SU-DHL-6 (cell line): ENCODE results near the gene NFIB.

Source experiments
- H2AFZ ChIP-seq: fragments of 200-600 bp; sonication (generic); 2 replicates; pipeline ENCODE4 v1.6.1; 2014; ENCODE audit warnings: low read depth, mild to moderate bottlenecking, moderate library complexity, mixed read lengths, antibody characterized with exemption, low read length; ENCODE audit not compliant: severe bottlenecking
- H3F3A ChIP-seq: fragments of 200-600 bp; shearing (Covaris generic); 2 replicates; pipeline ENCODE4 v1.6.0; 2016; ENCODE audit warnings: antibody characterized with exemption, mild to moderate bottlenecking; ENCODE audit not compliant: insufficient read depth
- H3K27ac ChIP-seq: fragments of 200-600 bp; sonication (generic); 2 replicates; pipeline ENCODE4 v1.5.1; 2016; ENCODE audit warnings: low read depth, mild to moderate bottlenecking, low read length, moderate library complexity, mixed read lengths
- H3K27me3 ChIP-seq: fragments of 200-600 bp; sonication (generic), shearing (Covaris generic); 2 replicates; pipeline ENCODE4 v1.6.0; 2014; ENCODE audit warnings: mild to moderate bottlenecking, low read length
- H3K36me3 ChIP-seq: fragments of 200-600 bp; sonication (generic); 2 replicates; pipeline ENCODE4 v1.6.1; 2014; ENCODE audit warnings: mild to moderate bottlenecking, low read length, mixed read lengths
- H3K4me2 ChIP-seq: fragments of 300-600, 200-600 bp; shearing (Covaris generic), sonication (generic); 2 replicates; pipeline ENCODE4 v1.6.0; 2014; ENCODE audit warnings: low read length, low read depth, mild to moderate bottlenecking; ENCODE audit not compliant: poor library complexity, severe bottlenecking
- H3K4me3 ChIP-seq: fragments of 200-600 bp; sonication (generic); 2 replicates; pipeline ENCODE4 v1.5.1; 2014; ENCODE audit warnings: antibody characterized with exemption, low read length, mild to moderate bottlenecking, mixed read lengths; ENCODE audit not compliant: insufficient read depth, poor library complexity, severe bottlenecking
- H3K79me2 ChIP-seq: fragments of 200-600 bp; sonication (generic); 2 replicates; pipeline ENCODE4 v1.6.1; 2014; ENCODE audit warnings: mild to moderate bottlenecking, low read length, moderate library complexity; ENCODE audit not compliant: insufficient read depth
- H3K9ac ChIP-seq: fragments of 200-600 bp; sonication (generic); 2 replicates; pipeline ENCODE4 v1.7.0; 2014; ENCODE audit warnings: mild to moderate bottlenecking, low read length
- H3K9me2 ChIP-seq: fragments of 200-600 bp; sonication (generic); replicated peaks from 2 replicates; pipeline ENCODE4 v1.6.1; 2014; ENCODE audit warnings: low read length; ENCODE audit not compliant: insufficient read depth
- H3K9me3 ChIP-seq: fragments of 200-600 bp; sonication (generic); 2 replicates; pipeline ENCODE4 v1.6.1; 2014; ENCODE audit warnings: low read length, mixed read lengths; ENCODE audit not compliant: insufficient read depth
- H4K20me1 ChIP-seq: fragments of 200-600 bp; sonication (generic); 2 replicates; pipeline ENCODE4 v1.6.1; 2014; ENCODE audit warnings: low read depth, mild to moderate bottlenecking, antibody characterized with exemption, low read length, moderate library complexity, mixed read lengths
- EZH2phosphoT487 ChIP-seq: fragments of 200-600 bp; sonication (generic), shearing (Covaris generic); conservative IDR thresholded peaks from 2 replicates; pipeline ENCODE4 v1.6.1; 2018; ENCODE audit warnings: mild to moderate bottlenecking, antibody characterized with exemption, low read length, moderate library complexity, mixed read lengths
- TF ChIP-seq, protein P1 (sequence below): fragments of 200-600 bp; sonication (generic); IDR thresholded peaks from one replicate; pipeline ENCODE4 v1.5.1; 2017; ENCODE audit warnings: antibody characterized with exemption, mild to moderate bottlenecking, low read length, moderate library complexity; ENCODE audit not compliant: insufficient read depth, poor library complexity, severe bottlenecking

NFIB gene

DNA sequence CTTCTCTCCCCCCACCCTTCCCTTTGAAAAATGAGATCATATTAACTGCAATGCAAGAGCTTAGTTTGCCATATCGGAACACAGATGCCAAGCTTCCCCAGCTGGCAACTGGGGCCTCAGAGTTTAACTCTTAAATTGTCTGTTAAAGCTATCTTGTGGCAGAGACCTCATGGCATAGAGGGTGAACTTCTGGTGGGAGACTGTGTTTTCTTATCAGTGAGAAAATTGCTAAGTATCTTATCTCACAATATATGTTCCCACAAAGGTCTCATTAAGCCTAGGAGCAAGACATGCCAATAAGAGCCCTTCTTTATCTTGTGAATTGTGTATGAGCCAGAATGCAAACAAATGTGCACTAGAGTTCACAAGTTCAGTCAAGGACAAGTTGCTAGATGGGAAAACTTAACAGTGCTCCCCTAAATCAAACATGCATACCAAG lies 12.3 kb downstream of the NFIB start:
- Histone ChIP-seq H3K9ac (no peak overlapping the region), H2AFZ (no peak overlapping the region), H3K4me2 (no peak overlapping the region), H4K20me1 (no peaks in the 10 kb centered on the region), H3K27ac (no peak overlapping the region), H3K9me2 (no peaks in the 10 kb centered on the region), H3K9me3 (no peaks in the 10 kb centered on the region), H3K79me2 (no peaks in the 10 kb centered on the region), H3K4me3 (no peak overlapping the region), H3F3A (no peaks in the 10 kb centered on the region), H3K36me3 (no peaks in the 10 kb centered on the region), H3K27me3 (no peaks in the 10 kb centered on the region)
- TF ChIP-seq, protein P1, sequence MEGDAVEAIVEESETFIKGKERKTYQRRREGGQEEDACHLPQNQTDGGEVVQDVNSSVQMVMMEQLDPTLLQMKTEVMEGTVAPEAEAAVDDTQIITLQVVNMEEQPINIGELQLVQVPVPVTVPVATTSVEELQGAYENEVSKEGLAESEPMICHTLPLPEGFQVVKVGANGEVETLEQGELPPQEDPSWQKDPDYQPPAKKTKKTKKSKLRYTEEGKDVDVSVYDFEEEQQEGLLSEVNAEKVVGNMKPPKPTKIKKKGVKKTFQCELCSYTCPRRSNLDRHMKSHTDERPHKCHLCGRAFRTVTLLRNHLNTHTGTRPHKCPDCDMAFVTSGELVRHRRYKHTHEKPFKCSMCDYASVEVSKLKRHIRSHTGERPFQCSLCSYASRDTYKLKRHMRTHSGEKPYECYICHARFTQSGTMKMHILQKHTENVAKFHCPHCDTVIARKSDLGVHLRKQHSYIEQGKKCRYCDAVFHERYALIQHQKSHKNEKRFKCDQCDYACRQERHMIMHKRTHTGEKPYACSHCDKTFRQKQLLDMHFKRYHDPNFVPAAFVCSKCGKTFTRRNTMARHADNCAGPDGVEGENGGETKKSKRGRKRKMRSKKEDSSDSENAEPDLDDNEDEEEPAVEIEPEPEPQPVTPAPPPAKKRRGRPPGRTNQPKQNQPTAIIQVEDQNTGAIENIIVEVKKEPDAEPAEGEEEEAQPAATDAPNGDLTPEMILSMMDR, result no peak
- no peak for TF ChIP-seq EZH2phosphoT487

DNA sequence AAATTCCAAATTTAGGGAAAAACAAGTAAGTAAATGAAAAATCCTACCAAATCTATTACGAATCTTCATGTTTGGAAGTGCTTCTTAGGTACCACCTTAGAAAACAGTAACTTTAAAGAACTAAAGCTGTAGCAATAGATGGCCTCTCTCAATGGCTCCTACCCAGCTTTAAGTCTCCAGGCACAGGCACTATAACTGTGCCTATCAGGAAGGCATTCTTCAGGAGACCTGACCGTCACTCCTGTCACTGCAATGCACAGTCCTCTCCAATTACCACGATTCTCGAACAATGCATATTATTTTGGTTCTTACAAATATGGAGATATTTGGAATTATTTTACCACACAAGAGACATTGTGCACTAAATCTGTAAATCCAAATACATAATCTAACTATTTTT lies 12.9 kb downstream of the NFIB start:
- Histone ChIP-seq H3K4me2 (no peak overlapping the region), H3K36me3 (no peaks in the 10 kb centered on the region), H2AFZ (no peak overlapping the region), H3K9ac (no peak overlapping the region), H3K27ac (no peak overlapping the region), H3K79me2 (no peaks in the 10 kb centered on the region), H3K27me3 (no peaks in the 10 kb centered on the region), H3K4me3 (no peak overlapping the region), H4K20me1 (no peaks in the 10 kb centered on the region), H3F3A (no peaks in the 10 kb centered on the region), H3K9me2 (no peaks in the 10 kb centered on the region), H3K9me3 (no peaks in the 10 kb centered on the region)
- no peak for TF ChIP-seq EZH2phosphoT487
- TF ChIP-seq, protein P1, result no peak

DNA sequence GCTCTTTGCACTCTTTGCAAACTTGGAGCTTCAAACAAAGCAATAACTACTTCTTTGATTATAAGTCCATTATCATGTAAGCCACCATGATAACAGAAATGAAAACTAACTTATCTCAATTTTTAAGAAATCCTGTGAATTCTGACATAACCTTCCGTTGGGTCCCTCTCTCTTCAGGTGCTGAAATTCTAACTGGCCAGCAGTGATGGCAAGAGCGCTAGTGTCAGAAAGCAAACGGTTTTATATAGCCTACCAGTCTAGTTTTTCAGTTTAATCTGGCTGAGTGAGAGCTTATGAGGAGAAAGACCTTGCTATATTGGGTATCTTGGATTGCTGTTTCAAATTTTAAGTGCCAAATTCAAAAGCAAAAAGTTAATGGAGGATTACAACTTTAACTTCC lies 13.4 kb downstream of the NFIB start:
- Histone ChIP-seq H2AFZ (no peak overlapping the region), H3F3A (no peaks in the 10 kb centered on the region), H3K36me3 (no peaks in the 10 kb centered on the region), H3K4me2 (no peak overlapping the region), H3K27me3 (no peaks in the 10 kb centered on the region), H3K9me3 (no peaks in the 10 kb centered on the region), H4K20me1 (no peaks in the 10 kb centered on the region), H3K27ac (no peak overlapping the region), H3K9ac (no peak overlapping the region), H3K4me3 (no peak overlapping the region), H3K79me2 (no peaks in the 10 kb centered on the region), H3K9me2 (no peaks in the 10 kb centered on the region)
- TF ChIP-seq EZH2phosphoT487, result no peak
- TF ChIP-seq, protein P1, result no peak

DNA sequence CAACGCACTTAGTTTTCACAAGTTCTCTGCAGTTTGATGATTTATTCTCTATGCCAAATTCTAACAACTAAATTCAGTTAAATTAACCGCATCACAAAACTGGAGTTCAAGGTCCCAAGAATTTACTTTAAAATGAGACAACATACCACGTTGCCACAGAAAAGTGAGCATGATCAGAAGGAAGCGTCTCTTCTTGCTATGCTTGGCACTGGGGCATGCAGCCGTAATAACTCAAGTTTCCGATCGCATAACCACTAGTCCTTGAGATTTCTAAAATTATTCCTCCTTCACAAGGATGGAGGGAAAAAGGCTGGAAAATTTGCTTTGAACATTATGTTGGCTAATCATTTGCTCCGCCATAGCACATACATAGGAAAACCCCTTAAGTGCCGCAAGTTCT lies 13.9 kb downstream of the NFIB start:
- no peak overlapping the region for H3K9ac ChIP-seq
- H3F3A ChIP-seq, result no peaks in the 10 kb centered on the region
- H3K27me3 ChIP-seq, result no peaks in the 10 kb centered on the region
- H4K20me1 ChIP-seq, result no peaks in the 10 kb centered on the region
- TF ChIP-seq, protein P1, result no peak
- no peak for TF ChIP-seq EZH2phosphoT487
- H3K27ac ChIP-seq, result no peak overlapping the region
- no peaks in the 10 kb centered on the region for H3K9me2 ChIP-seq
- H3K4me2 ChIP-seq, result no peak overlapping the region
- no peak overlapping the region for H3K4me3 ChIP-seq
- H3K79me2 ChIP-seq, result no peaks in the 10 kb centered on the region
- H3K36me3 ChIP-seq, result no peaks in the 10 kb centered on the region
- H2AFZ ChIP-seq, result no peak overlapping the region
- no peaks in the 10 kb centered on the region for H3K9me3 ChIP-seq
